Left ventricle myocardium inferior (tissue), 1 donor: ENCODE results near the gene TSPAN9. TPM values are rescaled to one million over a fixed set of nuclear protein-coding genes. Genes with fewer than 3 reads are reported as not detected.
A peak's percentile ranks its signal among the peaks of the same experiment; 100 is the strongest.

Experiments
- DNase-seq: peaks from one replicate; pipeline ENCODE4 v3.0.0-alpha.2; 2020
- H3K27ac ChIP-seq: fragments of 200-600 bp; replicated peaks from 2 replicates; pipeline ENCODE4 v1.8.0; 2021
- H3K27me3 ChIP-seq: fragments of 200-600 bp; 2 replicates; pipeline ENCODE4 v1.8.0; 2021; ENCODE audit warnings: low read depth
- H3K36me3 ChIP-seq: fragments of 200-600 bp; 2 replicates; pipeline ENCODE4 v1.8.0; 2021
- H3K4me1 ChIP-seq: fragments of 200-600 bp; 2 replicates; pipeline ENCODE4 v1.8.0; 2021
- H3K4me3 ChIP-seq: fragments of 200-600 bp; 2 replicates; pipeline ENCODE4 v1.8.0; 2021; ENCODE audit warnings: mild to moderate bottlenecking, moderate library complexity
- H3K9me3 ChIP-seq: fragments of 200-600 bp; replicated peaks from 2 replicates; pipeline ENCODE4 v1.8.0; 2021
- intact Hi-C: fragments of 100-400 bp; cut with micrococcal nuclease; formaldehyde crosslinking; loops from one replicate; pipeline ENCODE4 v1.11.0; 2022
- total RNA-seq: library from RNA; stranded (reverse); fragmentation: NEBNext Ultra II Directional; extraction: Animal tissue kit (Norgen Biotek cat#: 25700); gene quantifications from one replicate; pipeline ENCODE4 v1.2.1, GENCODE V29; 2021
- TF ChIP-seq, protein P1 (sequence below): fragments of 200-600 bp; IDR thresholded peaks from 2 replicates; pipeline ENCODE4 v1.8.0; 2021; ENCODE audit warnings: antibody characterized with exemption, mild to moderate bottlenecking, borderline replicate concordance
- donor health status: DM: no; HTN: yes; CAD: no; lungs with severe emphysema.

TSPAN9 gene
- total RNA-seq, 1 donor from 2014 or later: 305 TPM

DNA sequence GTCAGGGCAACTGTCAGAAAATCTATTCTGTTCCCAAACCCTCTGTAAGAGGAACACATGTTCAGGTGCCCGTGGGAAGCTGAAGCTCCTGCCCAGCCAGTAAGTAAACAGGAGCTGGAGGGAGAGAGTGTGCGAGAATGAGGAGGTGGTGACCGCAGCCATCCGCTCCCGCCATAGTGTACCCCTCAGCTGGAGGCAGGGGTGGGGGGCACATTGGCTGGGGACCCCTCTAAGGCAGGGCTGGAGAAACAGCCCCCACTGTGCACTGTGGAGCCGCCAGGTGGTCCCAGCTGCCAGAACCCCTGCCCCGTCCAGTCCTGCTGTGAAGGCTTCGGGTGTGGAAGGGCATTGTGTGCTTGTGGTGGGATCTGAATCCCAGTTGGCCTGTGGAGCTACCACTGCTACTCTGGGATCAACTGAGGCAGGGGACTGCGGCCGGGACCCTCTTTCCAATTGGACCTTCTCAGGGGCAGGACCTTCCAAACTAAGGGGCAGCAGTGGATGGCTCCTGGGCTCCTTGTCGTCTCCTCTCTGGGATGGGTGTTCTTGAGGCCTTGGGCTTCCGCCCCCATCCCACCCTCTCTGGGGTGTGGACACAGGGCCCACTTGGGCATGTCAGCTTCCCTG lies 59.6 kb downstream of the TSPAN9 start:
- DNase-seq: no peak
- H3K27ac ChIP-seq: peak overlapping the region; percentile 74
- H3K27me3 ChIP-seq: no peaks in the 10 kb centered on the region
- TF ChIP-seq, protein P1, sequence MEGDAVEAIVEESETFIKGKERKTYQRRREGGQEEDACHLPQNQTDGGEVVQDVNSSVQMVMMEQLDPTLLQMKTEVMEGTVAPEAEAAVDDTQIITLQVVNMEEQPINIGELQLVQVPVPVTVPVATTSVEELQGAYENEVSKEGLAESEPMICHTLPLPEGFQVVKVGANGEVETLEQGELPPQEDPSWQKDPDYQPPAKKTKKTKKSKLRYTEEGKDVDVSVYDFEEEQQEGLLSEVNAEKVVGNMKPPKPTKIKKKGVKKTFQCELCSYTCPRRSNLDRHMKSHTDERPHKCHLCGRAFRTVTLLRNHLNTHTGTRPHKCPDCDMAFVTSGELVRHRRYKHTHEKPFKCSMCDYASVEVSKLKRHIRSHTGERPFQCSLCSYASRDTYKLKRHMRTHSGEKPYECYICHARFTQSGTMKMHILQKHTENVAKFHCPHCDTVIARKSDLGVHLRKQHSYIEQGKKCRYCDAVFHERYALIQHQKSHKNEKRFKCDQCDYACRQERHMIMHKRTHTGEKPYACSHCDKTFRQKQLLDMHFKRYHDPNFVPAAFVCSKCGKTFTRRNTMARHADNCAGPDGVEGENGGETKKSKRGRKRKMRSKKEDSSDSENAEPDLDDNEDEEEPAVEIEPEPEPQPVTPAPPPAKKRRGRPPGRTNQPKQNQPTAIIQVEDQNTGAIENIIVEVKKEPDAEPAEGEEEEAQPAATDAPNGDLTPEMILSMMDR: no peak
- H3K9me3 ChIP-seq: no peaks in the 10 kb centered on the region
- no peak overlapping the region for H3K4me3 ChIP-seq
- intact Hi-C loops: loop anchor here (5.0 kb wide), 1 partner anchor 136 kb away; no protein-coding TSS in a partner anchor
- peaks cover 100% of the 10 kb centered on the region for H3K4me1 ChIP-seq
- no peaks in the 10 kb centered on the region for H3K36me3 ChIP-seq

GRCh38 chr12:3137268-3137781 lies 60.1 kb downstream of the TSPAN9 start:
- Histone ChIP-seq H3K27me3 (no peaks in the 10 kb centered on the region), H3K4me3 (no peak overlapping the region), H3K36me3 (no peaks in the 10 kb centered on the region), H3K9me3 (no peaks in the 10 kb centered on the region), H3K27ac (peak overlapping the region; percentile 74), H3K4me1 (peaks cover 100% of the 10 kb centered on the region)
- intact Hi-C loops: loop anchor here (5.0 kb wide), 1 partner anchor 135 kb away; no protein-coding TSS in a partner anchor
- TF ChIP-seq, protein P1: no peak
- peak; percentile 76 for DNase-seq

GRCh38 chr12:3137814-3138445 lies 60.8 kb downstream of the TSPAN9 start:
- H3K4me3 ChIP-seq: no peak overlapping the region
- H3K36me3 ChIP-seq: no peaks in the 10 kb centered on the region
- DNase-seq: no peak
- TF ChIP-seq, protein P1: no peak
- H3K4me1 ChIP-seq: peaks cover 100% of the 10 kb centered on the region
- no peaks in the 10 kb centered on the region for H3K9me3 ChIP-seq
- H3K27ac ChIP-seq: peak overlapping the region; percentile 74
- intact Hi-C loops: loop anchor here (5.0 kb wide), 1 partner anchor 134 kb away; no protein-coding TSS in a partner anchor
- H3K27me3 ChIP-seq: no peaks in the 10 kb centered on the region

- Histone ChIP-seq H3K4me3 (no peak overlapping the region), H3K36me3 (no peaks in the 10 kb centered on the region), H3K27me3 (no peaks in the 10 kb centered on the region), H3K9me3 (no peaks in the 10 kb centered on the region), H3K27ac (peak overlapping the region; percentile 3), H3K4me1 (peaks cover 95% of the 10 kb centered on the region)
- TF ChIP-seq, protein P1: no peak
- DNase-seq: no peak
- intact Hi-C loops: loop anchor here (5.0 kb wide), 1 partner anchor 133 kb away; no protein-coding TSS in a partner anchor
Measured at GRCh38 chr12:3138941-3139511, 61.8 kb downstream of the TSPAN9 start.

DNA sequence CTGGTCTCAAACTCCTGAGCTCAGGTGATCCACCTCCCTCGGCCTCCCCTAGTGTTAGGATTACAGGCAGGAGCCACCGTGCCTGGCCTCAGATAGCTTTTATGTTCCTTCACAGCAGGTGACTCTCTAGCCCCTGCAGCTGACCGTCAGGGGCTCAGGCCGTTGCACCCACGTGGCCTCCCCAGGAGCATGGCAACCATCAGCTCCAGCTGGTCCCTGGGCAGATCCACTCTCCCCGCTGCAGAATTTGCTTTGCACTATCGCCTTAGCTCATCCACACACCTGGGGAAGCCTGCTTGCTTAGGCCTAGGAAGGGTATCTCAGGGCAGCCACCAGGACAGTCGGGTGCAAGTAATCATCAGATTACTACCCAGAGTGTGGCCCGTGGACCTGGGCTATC lies 62.6 kb downstream of the TSPAN9 start:
- no peaks in the 10 kb centered on the region for H3K36me3 ChIP-seq
- TF ChIP-seq, protein P1: no peak
- no peaks in the 10 kb centered on the region for H3K27me3 ChIP-seq
- DNase-seq: no peak
- no peaks in the 10 kb centered on the region for H3K9me3 ChIP-seq
- intact Hi-C loops: loop anchor here (5.0 to 10.0 kb wide), 2 partner anchors 65 to 133 kb away; no protein-coding TSS in a partner anchor
- no peak overlapping the region for H3K4me3 ChIP-seq
- H3K27ac ChIP-seq: peak overlapping the region; percentile 71
- H3K4me1 ChIP-seq: peaks cover 95% of the 10 kb centered on the region
